Activated T-cell treated with anti-CD3 and anti-CD28 coated beads, Interleukin-2, amount 50 U/mL, for 72 hours (primary cell): ENCODE measurements around the gene PCDHA1. TPM values are rescaled to one million over a fixed set of nuclear protein-coding genes. Genes with fewer than 3 reads are reported as not detected.
"Not testable (repeated sequence)": the region's sequence is repeated elsewhere in the genome, so short reads cannot be mapped to it uniquely, and the experiment has no call there.

ENCODE experiments used
- ATAC-seq, 2 donors: fragments of 150-1000 bp; cut with Tn5 transposase; replicated peaks in 1 of 2; 2 replicates each; pipeline ENCODE4 v1.10.0; 2021; ENCODE audit warnings: moderate library complexity in 2 of 2, mild to moderate bottlenecking in 1 of 2
- DNase-seq, 2 donors: peaks; one replicate each; pipeline ENCODE4 v3.0.0; 2021 to 2022; ENCODE audit warnings: mixed read lengths in 1 of 2
- H3K27ac Mint-ChIP-seq: one replicate; pipeline ENCODE4 v1.8.0; 2022; ENCODE audit warnings: mild to moderate bottlenecking, moderate library complexity, mixed read lengths
- H3K27me3 Mint-ChIP-seq: one replicate; pipeline ENCODE4 v1.8.0; 2022; ENCODE audit warnings: low read depth, mixed read lengths
- H3K36me3 Mint-ChIP-seq, 2 donors: one replicate each; pipeline ENCODE4 v1.8.0; 2022; ENCODE audit warnings: mixed read lengths in 2 of 2, mild to moderate bottlenecking in 1 of 2; ENCODE audit not compliant: insufficient read depth in 2 of 2
- H3K4me1 Mint-ChIP-seq: one replicate; pipeline ENCODE4 v1.8.0; 2022; ENCODE audit warnings: low read depth, mixed read lengths
- H3K4me3 Mint-ChIP-seq, 2 donors: one replicate each; pipeline ENCODE4 v1.8.0; 2022; ENCODE audit warnings: mild to moderate bottlenecking in 2 of 2, mixed read lengths in 2 of 2, moderate library complexity in 2 of 2
- H3K9me3 Mint-ChIP-seq, 2 donors: one replicate each; pipeline ENCODE4 v1.8.0; 2022; ENCODE audit warnings: mixed read lengths in 2 of 2
- total RNA-seq, 2 donors: library from RNA; stranded (reverse); gene quantifications; one replicate each; pipeline ENCODE4 v1.2.3, GENCODE V29; 2022

PCDHA1 gene
- total RNA-seq, 2 donors from 2014 or later = not detected

GRCh38 chr5:140875085-140876065 lies 89.4 kb downstream of the PCDHA1 start, which contains the start of gene PCDHA12:
Gene PCDHA12, plus strand, starts transcription at chr5:140875308. Its CDS starts 165 bp downstream, at chr5:140875473.
- DNase-seq (no peak), ATAC-seq (no peak)
- Mint-ChIP-seq H3K4me3 (no peak within 1 kb of the TSS), H3K9me3 (peaks cover 0 to 9% of the 10 kb centered on the region in 2 donors), H3K4me1 (no peaks in the 10 kb centered on the region), H3K27me3 (peaks cover 24% of the 10 kb centered on the region), H3K27ac (no peak within 1 kb of the TSS), H3K36me3 (peaks cover 10 to 11% of the 10 kb centered on the region in 2 donors)

DNA sequence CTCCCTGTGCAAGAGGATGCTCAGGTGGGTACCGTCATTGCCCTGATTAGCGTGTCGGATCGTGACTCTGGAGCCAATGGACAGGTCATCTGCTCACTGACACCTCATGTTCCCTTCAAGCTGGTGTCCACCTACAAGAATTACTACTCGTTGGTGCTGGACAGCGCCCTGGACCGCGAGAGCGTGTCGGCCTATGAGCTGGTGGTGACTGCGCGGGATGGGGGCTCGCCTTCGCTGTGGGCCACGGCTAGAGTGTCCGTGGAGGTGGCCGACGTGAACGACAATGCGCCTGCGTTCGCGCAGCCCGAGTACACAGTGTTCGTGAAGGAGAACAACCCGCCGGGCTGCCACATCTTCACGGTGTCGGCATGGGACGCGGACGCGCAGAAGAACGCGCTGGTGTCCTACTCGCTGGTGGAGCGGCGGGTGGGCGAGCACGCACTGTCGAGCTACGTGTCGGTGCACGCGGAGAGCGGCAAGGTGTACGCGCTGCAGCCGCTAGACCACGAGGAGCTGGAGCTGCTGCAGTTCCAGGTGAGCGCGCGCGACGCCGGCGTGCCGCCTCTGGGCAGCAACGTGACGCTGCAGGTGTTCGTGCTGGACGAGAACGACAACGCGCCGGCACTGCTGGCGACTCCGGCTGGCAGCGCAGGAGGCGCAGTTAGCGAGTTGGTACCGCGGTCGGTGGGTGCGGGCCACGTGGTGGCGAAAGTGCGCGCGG lies 90.8 kb downstream of the PCDHA1 start:
- not testable (repeated sequence) for H3K4me3 Mint-ChIP-seq, H3K4me1 Mint-ChIP-seq, DNase-seq, H3K27ac Mint-ChIP-seq, ATAC-seq
- H3K36me3 Mint-ChIP-seq = peaks cover 11 to 15% of the 10 kb centered on the region in 2 donors
- peaks cover 31% of the 10 kb centered on the region for H3K27me3 Mint-ChIP-seq
- peaks cover 3 to 12% of the 10 kb centered on the region in 2 donors for H3K9me3 Mint-ChIP-seq

- no peak for DNase-seq
- peaks cover 32% of the 10 kb centered on the region for H3K27me3 Mint-ChIP-seq
- H3K9me3 Mint-ChIP-seq = peaks cover 4 to 10% of the 10 kb centered on the region in 2 donors
Observed at GRCh38 chr5:140877262-140877581, 91.3 kb downstream of the PCDHA1 start.

GRCh38 chr5:140881889-140882590 lies 96.1 kb downstream of the PCDHA1 start, which contains the start of gene PCDHA13:
Gene PCDHA13, plus strand, starts transcription at chr5:140882124. Its CDS starts 145 bp downstream, at chr5:140882269.
- Mint-ChIP-seq H3K4me1 (no peaks in the 10 kb centered on the region), H3K27me3 (peaks cover 14% of the 10 kb centered on the region), H3K9me3 (peaks cover 4 to 9% of the 10 kb centered on the region in 2 donors), H3K36me3 (peaks cover 6 to 11% of the 10 kb centered on the region in 2 donors), H3K27ac (peak within 1 kb of the TSS; percentile 39), H3K4me3 (no peak within 1 kb of the TSS)
- DNase-seq (no peak), ATAC-seq (no peak)

More at GRCh38 chr5:140877262-140877581, 91.3 kb downstream of the PCDHA1 start:
- Mint-ChIP-seq H3K27ac (no peak overlapping the region), H3K4me1 (no peaks in the 10 kb centered on the region), H3K36me3 (peaks cover 9 to 15% of the 10 kb centered on the region in 2 donors), H3K4me3 (no peak overlapping the region)
- no peak for ATAC-seq

DNA sequence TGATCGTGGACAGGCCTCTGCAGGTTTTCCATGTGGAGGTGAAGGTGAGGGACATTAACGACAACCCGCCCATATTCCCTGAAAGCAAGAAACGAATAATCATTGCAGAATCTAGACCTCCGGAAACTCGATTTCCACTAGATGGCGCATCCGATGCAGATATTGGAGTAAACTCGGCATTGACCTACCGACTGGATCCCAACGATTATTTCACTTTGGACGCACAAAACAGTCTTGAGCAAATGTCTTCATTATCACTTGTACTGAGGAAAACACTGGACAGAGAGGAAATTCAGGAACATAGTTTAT lies 96.6 kb downstream of the PCDHA1 start:
- DNase-seq (no peak), ATAC-seq (no peak)
- Mint-ChIP-seq H3K27me3 (peaks cover 14% of the 10 kb centered on the region), H3K4me3 (no peak overlapping the region), H3K27ac (no peak overlapping the region), H3K4me1 (no peaks in the 10 kb centered on the region), H3K9me3 (peaks cover 4 to 9% of the 10 kb centered on the region in 2 donors), H3K36me3 (peaks cover 6 to 11% of the 10 kb centered on the region in 2 donors)

- peaks cover 6 to 10% of the 10 kb centered on the region in 2 donors for H3K36me3 Mint-ChIP-seq
- no peaks in the 10 kb centered on the region for H3K4me1 Mint-ChIP-seq
- DNase-seq (no peak), ATAC-seq (no peak)
- no peak overlapping the region for H3K27ac Mint-ChIP-seq
- H3K27me3 Mint-ChIP-seq = peaks cover 14% of the 10 kb centered on the region
- H3K4me3 Mint-ChIP-seq = no peak overlapping the region
- peaks cover 4 to 9% of the 10 kb centered on the region in 2 donors for H3K9me3 Mint-ChIP-seq
Observed at GRCh38 chr5:140883373-140883772, 97.4 kb downstream of the PCDHA1 start.

DNA sequence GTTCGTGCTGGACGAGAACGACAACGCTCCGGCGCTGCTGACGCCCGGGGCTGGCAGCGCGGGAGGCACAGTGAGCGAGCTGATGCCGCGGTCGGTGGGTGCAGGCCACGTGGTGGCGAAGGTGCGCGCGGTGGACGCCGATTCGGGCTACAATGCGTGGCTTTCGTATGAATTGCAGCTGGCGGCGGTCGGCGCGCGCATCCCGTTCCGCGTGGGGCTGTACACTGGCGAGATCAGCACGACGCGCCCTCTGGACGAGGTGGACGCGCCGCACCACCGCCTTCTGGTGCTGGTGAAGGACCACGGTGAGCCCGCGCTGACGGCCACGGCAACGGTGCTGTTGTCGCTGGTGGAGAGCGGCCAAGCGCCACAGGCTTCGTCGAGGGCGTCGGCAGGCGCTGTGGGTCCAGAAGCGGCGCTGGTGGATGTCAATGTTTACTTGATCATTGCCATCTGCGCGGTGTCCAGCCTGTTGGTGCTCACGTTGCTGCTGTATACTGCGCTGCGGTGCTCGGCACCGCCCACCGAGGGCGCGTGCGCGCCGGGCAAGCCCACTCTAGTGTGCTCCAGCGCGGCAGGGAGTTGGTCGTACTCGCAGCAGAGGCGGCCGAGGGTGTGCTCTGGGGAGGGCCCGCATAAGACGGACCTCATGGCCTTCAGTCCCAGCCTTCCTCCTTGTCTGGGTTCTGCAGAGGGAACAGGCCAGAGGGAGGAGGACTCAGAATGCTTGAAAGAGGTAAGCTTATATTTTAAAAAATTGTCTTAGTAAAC lies 98.2 kb downstream of the PCDHA1 start:
- peaks cover 4 to 6% of the 10 kb centered on the region in 2 donors for H3K9me3 Mint-ChIP-seq
- H3K27ac Mint-ChIP-seq = no peak overlapping the region
- DNase-seq = no peak
- no peak for ATAC-seq
- H3K4me1 Mint-ChIP-seq = no peaks in the 10 kb centered on the region
- peaks cover 14% of the 10 kb centered on the region for H3K27me3 Mint-ChIP-seq
- H3K36me3 Mint-ChIP-seq = peaks cover 6 to 8% of the 10 kb centered on the region in 2 donors
- no peak overlapping the region for H3K4me3 Mint-ChIP-seq

- no peak overlapping the region for H3K4me3 Mint-ChIP-seq
- H3K36me3 Mint-ChIP-seq = no peaks in the 10 kb centered on the region
- no peak for DNase-seq
- H3K4me1 Mint-ChIP-seq = no peaks in the 10 kb centered on the region
- peaks cover 0 to 11% of the 10 kb centered on the region in 2 donors for H3K9me3 Mint-ChIP-seq
- H3K27ac Mint-ChIP-seq = no peak overlapping the region
- H3K27me3 Mint-ChIP-seq = no peaks in the 10 kb centered on the region
- ATAC-seq = no peak
Observed at GRCh38 chr5:140916325-140916724, 130.4 kb downstream of the PCDHA1 start.

- no peak for ATAC-seq
- Mint-ChIP-seq H3K9me3 (no peaks in the 10 kb centered on the region), H3K27ac (no peak overlapping the region), H3K27me3 (peaks cover 23% of the 10 kb centered on the region), H3K36me3 (no peaks in the 10 kb centered on the region), H3K4me1 (peaks cover 5% of the 10 kb centered on the region), H3K4me3 (no peak overlapping the region)
- DNase-seq = no peak
Observed at GRCh38 chr5:140923601-140924000, 137.7 kb downstream of the PCDHA1 start.

- Mint-ChIP-seq H3K27me3 (peaks cover 35% of the 10 kb centered on the region), H3K27ac (no peak within 1 kb of the TSS), H3K36me3 (peaks cover 0 to 2% of the 10 kb centered on the region in 2 donors), H3K4me3 (peak within 1 kb of the TSS; percentile 52 to 60), H3K9me3 (no peaks in the 10 kb centered on the region), H3K4me1 (peaks cover 5% of the 10 kb centered on the region)
- ATAC-seq (peak; percentile 5 to 24), DNase-seq (no peak)
Observed at GRCh38 chr5:140925806-140926442, 140.0 kb downstream of the PCDHA1 start, which contains the start of gene PCDHAC1. Gene PCDHAC1, plus strand, starts transcription at chr5:140926299. Its CDS starts 594 bp downstream, at chr5:140926893.

DNA sequence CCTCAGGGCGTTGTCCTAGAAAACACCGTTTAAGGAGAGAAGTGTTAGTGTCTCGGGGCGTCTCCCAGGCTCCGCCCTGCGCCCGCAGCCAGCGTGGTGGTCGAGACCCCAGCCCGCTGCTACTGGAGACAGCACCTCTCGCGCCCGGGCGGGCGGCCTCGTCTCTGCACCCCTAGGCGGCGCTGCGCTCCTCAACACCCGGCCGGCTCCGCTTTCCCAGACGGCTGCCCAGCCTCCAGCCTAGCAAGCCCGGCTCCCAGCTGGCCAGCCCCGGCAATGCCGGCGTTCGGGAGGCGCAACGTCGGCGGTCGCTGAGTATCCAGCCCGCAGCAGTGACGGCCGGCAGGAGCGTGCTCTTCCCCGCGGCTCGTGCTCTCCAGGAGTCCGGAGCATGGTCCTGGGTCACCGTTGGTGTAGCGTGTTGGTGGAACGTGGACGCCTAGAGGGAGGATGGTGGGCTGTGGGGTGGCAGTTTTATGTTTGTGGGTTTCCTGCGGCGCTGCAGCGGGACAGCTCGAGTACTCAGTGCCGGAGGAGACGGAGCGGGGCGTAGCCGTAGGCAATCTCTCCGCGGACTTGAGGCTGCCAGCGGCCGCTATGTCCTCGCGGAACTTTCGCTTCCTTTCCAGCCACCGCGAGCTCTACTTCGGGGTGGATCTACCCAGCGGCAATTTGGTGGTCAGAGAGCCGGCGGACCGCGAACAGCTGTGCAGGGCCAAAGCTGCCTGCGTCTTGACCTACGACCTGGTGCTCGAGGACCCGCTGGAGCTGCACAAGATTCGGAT lies 140.7 kb downstream of the PCDHA1 start:
- DNase-seq = peak; percentile 45
- peak; percentile 41 to 62 for ATAC-seq
- peaks cover 0 to 2% of the 10 kb centered on the region in 2 donors for H3K36me3 Mint-ChIP-seq
- H3K4me1 Mint-ChIP-seq = peaks cover 5% of the 10 kb centered on the region
- H3K27ac Mint-ChIP-seq = no peak overlapping the region
- no peaks in the 10 kb centered on the region for H3K9me3 Mint-ChIP-seq
- H3K27me3 Mint-ChIP-seq = peaks cover 35% of the 10 kb centered on the region
- peak overlapping the region; percentile 52 to 60 for H3K4me3 Mint-ChIP-seq
